HCT116 (cell line): ENCODE data around the gene LMOD1. TPM values are rescaled to one million over a fixed set of nuclear protein-coding genes. Genes with fewer than 3 reads are reported as not detected.

Source experiments
- ATAC-seq: fragments of 200-7000 bp; cut with Tn5 transposase; 2 replicates; pipeline ENCODE4 v1.9.1; 2020; ENCODE audit warnings: mild to moderate bottlenecking, moderate library complexity
- BruUV-seq: library from RNA; stranded (reverse); fragments of 400-500 nt; replicated peaks from 2 replicates; lab custom pipeline; 2021; lab: Mats Ljungman, UMichigan
- CTCF ChIA-PET: fragments of 300-600 bp; sonication (Branson Sonifier 250); formaldehyde crosslinking; loops from one replicate; lab custom pipeline; 2021; ENCODE audit warnings: antibody characterized with exemption; lab: Charles Lee
- POLR2A ChIA-PET: fragments of 300-600, 350-600 bp; sonication (Branson Sonifier 250); formaldehyde crosslinking; loops from one replicate; lab custom pipeline; 2021; ENCODE audit warnings: antibody characterized with exemption; lab: Charles Lee
- RAD21 ChIA-PET, 2 experiments: fragments of 300-600 bp; sonication (Branson Sonifier 250); formaldehyde crosslinking; loops; one replicate each; lab custom pipeline; 2023; ENCODE audit warnings: low total read pairs in 2 of 2; ENCODE audit not compliant: uncharacterized antibody in 2 of 2, unreplicated experiment in 2 of 2, low non-redundant PET in 1 of 2; lab: Charles Lee
- DNase-seq: peaks from one replicate; pipeline ENCODE4 v3.0.0-alpha.2; 2010; ENCODE audit warnings: low read depth, low spot score
- H2AFZ ChIP-seq: fragments of 200-600 bp; shearing (Covaris generic), sonication (generic); 2 replicates; pipeline ENCODE4 v1.6.1; 2017; ENCODE audit warnings: low read depth, mixed run types, mixed read lengths, antibody characterized with exemption, low read length; ENCODE audit not compliant: poor library complexity, severe bottlenecking
- H3K27ac ChIP-seq: 2 replicates; pipeline ENCODE4 v1.5.1; 2012; ENCODE audit warnings: low read depth, low read length
- H3K27me3 ChIP-seq: fragments of 200-600 bp; sonication (generic); 2 replicates; pipeline ENCODE4 v1.6.1; 2016; ENCODE audit warnings: mixed run types, low read length, mixed read lengths; ENCODE audit not compliant: insufficient read depth
- H3K36me3 ChIP-seq, 2 experiments: fragments of 200-500 bp in 1 of 2; fragments of 200-600 bp in 1 of 2; sonication (Bioruptor generic) in 1 of 2; sonication (generic) in 1 of 2; 2 replicates each; pipeline versions ENCODE4 v1.5.1 to v1.6.1; 2014 to 2016; ENCODE audit warnings: low read length in 2 of 2, inconsistent platforms in 1 of 2, mixed read lengths in 1 of 2, mixed run types in 1 of 2; ENCODE audit not compliant: insufficient read depth in 2 of 2, control insufficient read depth in 1 of 2
- H3K4me1 ChIP-seq, 2 experiments: fragments of 200-600 bp in 1 of 2; sonication (generic) in 1 of 2; 2 replicates each; pipeline versions ENCODE4 v1.5.1 to v1.6.1; 2012 to 2017; ENCODE audit warnings: low read length in 2 of 2, inconsistent platforms in 1 of 2, mild to moderate bottlenecking in 1 of 2, mixed read lengths in 1 of 2, mixed run types in 1 of 2, moderate library complexity in 1 of 2; ENCODE audit not compliant: insufficient read depth in 2 of 2, control insufficient read depth in 1 of 2
- H3K4me2 ChIP-seq: fragments of 200-600 bp; sonication (generic); 2 replicates; pipeline ENCODE4 v1.6.1; 2017; ENCODE audit warnings: mixed run types, low read length, mixed read lengths
- H3K4me3 ChIP-seq, 2 experiments: fragments of 200-600 bp in 1 of 2; sonication (generic) in 1 of 2; replicated peaks in 1 of 2; 2 replicates each; pipeline ENCODE4 v1.5.1; 2011 to 2016; ENCODE audit warnings: low read length in 2 of 2, control low read depth in 1 of 2, low read depth in 1 of 2, mild to moderate bottlenecking in 1 of 2, mixed read lengths in 1 of 2, mixed run types in 1 of 2
- H3K79me2 ChIP-seq: fragments of 200-600 bp; sonication (generic); 2 replicates; pipeline ENCODE4 v1.6.1; 2017; ENCODE audit warnings: mild to moderate bottlenecking, mixed run types, low read length, moderate library complexity, mixed read lengths; ENCODE audit not compliant: insufficient read depth
- H3K9ac ChIP-seq: fragments of 200-600 bp; sonication (generic); 2 replicates; pipeline ENCODE4 v1.6.1; 2016; ENCODE audit warnings: low read length, mixed read lengths
- H3K9me2 ChIP-seq: fragments of 200-600 bp; sonication (generic), shearing (Covaris generic); 2 replicates; pipeline ENCODE4 v1.6.1; 2017; ENCODE audit warnings: mixed run types, mild to moderate bottlenecking, moderate library complexity; ENCODE audit not compliant: insufficient read depth
- H3K9me3 ChIP-seq, 2 experiments: fragments of 200-500 bp in 1 of 2; fragments of 200-600 bp in 1 of 2; sonication (Bioruptor generic) in 1 of 2; sonication (generic) in 1 of 2; 2 replicates each; pipeline ENCODE4 v1.6.1; 2014 to 2017; ENCODE audit warnings: low read length in 2 of 2, mixed read lengths in 2 of 2, inconsistent platforms in 1 of 2, low read depth in 1 of 2, mild to moderate bottlenecking in 1 of 2, mixed run types in 1 of 2, moderate library complexity in 1 of 2; ENCODE audit not compliant: control insufficient read depth in 1 of 2, insufficient read depth in 1 of 2
- H4K20me1 ChIP-seq: fragments of 200-600 bp; sonication (generic), shearing (Covaris generic); 2 replicates; pipeline ENCODE4 v1.6.1; 2017; ENCODE audit warnings: mixed run types, mild to moderate bottlenecking, moderate library complexity; ENCODE audit not compliant: insufficient read depth
- CTCF ChIP-seq, 3 experiments: fragments of 200-600 bp in 1 of 3; sonication (generic) in 1 of 3; IDR thresholded peaks in 2 of 3; conservative IDR thresholded peaks in 1 of 3; 2 replicates each; pipeline ENCODE4 v1.5.1; 2012 to 2017; ENCODE audit warnings: low read depth in 2 of 3, low read length in 2 of 3, antibody characterized with exemption in 1 of 3, borderline replicate concordance in 1 of 3, control low read depth in 1 of 3, mild to moderate bottlenecking in 1 of 3, mixed read lengths in 1 of 3, mixed run types in 1 of 3, moderate library complexity in 1 of 3; ENCODE audit not compliant: insufficient read depth in 1 of 3
- ELF1 ChIP-seq: IDR thresholded peaks from 2 replicates; pipeline ENCODE4 v1.6.1; 2012; ENCODE audit warnings: low read depth, borderline replicate concordance
- EZH2phosphoT487 ChIP-seq: fragments of 200-600 bp; IDR thresholded peaks from 2 replicates; pipeline ENCODE4 v1.6.1; 2018; ENCODE audit warnings: antibody characterized with exemption, borderline replicate concordance
- FOSL1 ChIP-seq: IDR thresholded peaks from 2 replicates; pipeline ENCODE4 v1.6.1; 2012; ENCODE audit warnings: low read depth
- SRF ChIP-seq: IDR thresholded peaks from 2 replicates; pipeline ENCODE4 v1.6.1; 2012; ENCODE audit warnings: low read depth
- ZBTB33 ChIP-seq: IDR thresholded peaks from 2 replicates; pipeline ENCODE4 v1.6.1; 2011; ENCODE audit warnings: mild to moderate bottlenecking, low read length, moderate library complexity; ENCODE audit not compliant: insufficient replicate concordance; ENCODE audit errors: extremely low read depth
- intact Hi-C: fragments of 100-400 bp; cut with micrococcal nuclease; formaldehyde crosslinking; loops from 2 replicates; pipeline ENCODE4 v1.10.0; 2022
- total RNA-seq: library from RNA; stranded (reverse); gene quantifications from one replicate; pipeline ENCODE4 v1.2.1, GENCODE V29; 2021; ENCODE audit not compliant: unreplicated experiment

The LMOD1 gene
- total RNA-seq, 1 experiment from 2014 or later, result 0.12 TPM

- TF ChIP-seq SRF, result no peak
- TF ChIP-seq ELF1, result no peak
- TF ChIP-seq CTCF (IDR thresholded peaks at IDR 0.05 in 2 of 3, conservative IDR thresholded peaks at IDR 0.05 in 1 of 3; ENCODE audit: borderline replicate concordance in 1 of 3, insufficient read depth in 1 of 3, low read depth in 2 of 3, low read length in 2 of 3), result no peak
- TF ChIP-seq FOSL1, result no peak
- no peak for TF ChIP-seq ZBTB33
- no peak for TF ChIP-seq EZH2phosphoT487
- Histone ChIP-seq H3K36me3 (no peaks in the 10 kb centered on the region), H3K27ac (no peak overlapping the region), H3K9me3 (no peaks in the 10 kb centered on the region), H3K4me1 (peaks cover 4 to 18% of the 10 kb centered on the region in 2 experiments; a peak in 3 of 4 replicates), H3K79me2 (no peaks in the 10 kb centered on the region), H3K4me2 (no peak overlapping the region), H3K4me3 (no peak overlapping the region), H3K9me2 (no peaks in the 10 kb centered on the region), H2AFZ (no peak overlapping the region), H3K27me3 (no peaks in the 10 kb centered on the region), H4K20me1 (no peaks in the 10 kb centered on the region), H3K9ac (no peak overlapping the region)
- ChIA-PET CTCF (interaction anchor here (0.6 to 6.8 kb wide), 26 partner anchors 8 to 295 kb away, joined by 3 to 99 read pairs (median 5); partner anchors contain the start of genes ELF3, LMOD1, RNPEP and TIMM17A), RAD21 (interaction anchor here (1.0 to 1.7 kb wide), 7 partner anchors 15 to 115 kb away, joined by 3 to 22 read pairs (median 5); partner anchors contain the start of genes ELF3 (in 1 of the 2) and IPO9 (in 1 of the 2)), POLR2A (interaction anchor here (0.6 to 1.6 kb wide), 8 partner anchors 9 to 223 kb away, joined by 3 to 9 read pairs (median 4); partner anchors contain the start of genes ELF3 and TIMM17A)
- BruUV-seq, result no TSS peak
- no peak for ATAC-seq
- intact Hi-C loops, result loop anchor here (5.0 kb wide), 1 partner anchor 62 kb away; the partner anchor contains the start of gene TIMM17A
- DNase-seq, result no peak
Measured at GRCh38 chr1:201895120-201895665, 51.2 kb downstream of the LMOD1 start.
